ENCODE results near the gene FNDC3B. TPM values are rescaled to one million over a fixed set of nuclear protein-coding genes. Genes with fewer than 3 reads are reported as not detected.

Gene FNDC3B
- total and polyA plus RNA-seq, 2 donors (not counting 1 experiment from before 2014, with no cell fraction given): 1.2 to 9.2 TPM

DNA sequence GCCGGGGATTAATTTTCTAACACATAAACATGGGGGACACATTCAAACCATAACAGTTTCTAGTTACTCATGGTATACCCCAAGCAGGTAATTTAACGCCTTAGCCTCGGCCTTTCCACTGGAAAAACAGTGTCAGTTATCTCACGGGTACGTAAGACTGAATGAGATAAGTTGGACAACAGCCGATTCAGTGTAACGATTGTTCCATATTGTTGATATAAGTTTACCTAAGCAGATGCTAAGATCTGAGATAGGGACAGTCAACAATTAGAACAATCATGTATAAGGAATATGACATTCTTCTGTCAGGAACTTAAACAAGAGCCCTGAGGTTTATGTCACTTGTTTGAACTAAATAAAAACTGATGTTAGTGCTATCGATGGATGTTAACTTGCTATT is 278.1 kb downstream of the FNDC3B start:
- H3K9me3 ChIP-seq (ENCODE audit: control extremely low read depth in 1 of 3, control insufficient read depth in 2 of 3, insufficient read depth in 1 of 3, low read length in 2 of 3): no peaks in the 10 kb centered on the region
- no peak overlapping the region for H3K4me3 Mint-ChIP-seq
- no peak overlapping the region for H3K27ac ChIP-seq (ENCODE audit: low read length in 2 of 2)
- H3K27me3 ChIP-seq (replicated peaks in 1 of 4; ENCODE audit: control extremely low read depth in 1 of 4, control insufficient read depth in 3 of 4, insufficient read depth in 4 of 4, low read length in 3 of 4): no peaks in the 10 kb centered on the region
- no peak overlapping the region for H2AFZ ChIP-seq (ENCODE audit: insufficient read depth, low read depth, low read length, poor library complexity, severe bottlenecking)
- no peak for DNase-seq
- H3K27ac Mint-ChIP-seq: no peak overlapping the region
- WGBS (ENCODE audit: insufficient coverage): 100% methylated on average over 1 of the region's 8 CpGs
- TF ChIP-seq EZH2 (IDR thresholded peaks at IDR 0.05; ENCODE audit: borderline replicate concordance, insufficient read depth, low read depth, low read length, poor library complexity, severe bottlenecking): no peak
- TF ChIP-seq, protein P1, sequence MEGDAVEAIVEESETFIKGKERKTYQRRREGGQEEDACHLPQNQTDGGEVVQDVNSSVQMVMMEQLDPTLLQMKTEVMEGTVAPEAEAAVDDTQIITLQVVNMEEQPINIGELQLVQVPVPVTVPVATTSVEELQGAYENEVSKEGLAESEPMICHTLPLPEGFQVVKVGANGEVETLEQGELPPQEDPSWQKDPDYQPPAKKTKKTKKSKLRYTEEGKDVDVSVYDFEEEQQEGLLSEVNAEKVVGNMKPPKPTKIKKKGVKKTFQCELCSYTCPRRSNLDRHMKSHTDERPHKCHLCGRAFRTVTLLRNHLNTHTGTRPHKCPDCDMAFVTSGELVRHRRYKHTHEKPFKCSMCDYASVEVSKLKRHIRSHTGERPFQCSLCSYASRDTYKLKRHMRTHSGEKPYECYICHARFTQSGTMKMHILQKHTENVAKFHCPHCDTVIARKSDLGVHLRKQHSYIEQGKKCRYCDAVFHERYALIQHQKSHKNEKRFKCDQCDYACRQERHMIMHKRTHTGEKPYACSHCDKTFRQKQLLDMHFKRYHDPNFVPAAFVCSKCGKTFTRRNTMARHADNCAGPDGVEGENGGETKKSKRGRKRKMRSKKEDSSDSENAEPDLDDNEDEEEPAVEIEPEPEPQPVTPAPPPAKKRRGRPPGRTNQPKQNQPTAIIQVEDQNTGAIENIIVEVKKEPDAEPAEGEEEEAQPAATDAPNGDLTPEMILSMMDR (IDR thresholded peaks at IDR 0.05): no peak
- ChIA-PET CTCF (interaction anchor here (0.7 to 2.3 kb wide), 2 partner anchors 12 to 15 kb away, joined by 3 to 11 read pairs; no protein-coding TSS in a partner anchor), POLR2A (no interaction called here)
- H3K9ac ChIP-seq (ENCODE audit: low read length): no peak overlapping the region
- no peaks in the 10 kb centered on the region for H3K27me3 Mint-ChIP-seq
- intact Hi-C loops (cut with micrococcal nuclease): no loop called here
- H3K4me3 ChIP-seq (ENCODE audit: control extremely low read depth in 1 of 5, extremely low read depth in 1 of 5, insufficient read depth in 1 of 5, low read depth in 2 of 5, low read length in 4 of 5): no peak overlapping the region
- H3K4me2 ChIP-seq (replicated peaks; ENCODE audit: low read depth, low read length, poor library complexity, severe bottlenecking): no peak overlapping the region
- no peaks in the 10 kb centered on the region for H4K20me1 ChIP-seq (ENCODE audit: control insufficient read depth, insufficient read depth, low read length, poor library complexity, severe bottlenecking)
- no peaks in the 10 kb centered on the region for H3K4me1 ChIP-seq (ENCODE audit: control insufficient read depth in 2 of 2, insufficient read depth in 2 of 2, low read length in 2 of 2)
- H3K4me1 Mint-ChIP-seq: no peaks in the 10 kb centered on the region
- H3K9me3 Mint-ChIP-seq (ENCODE audit: insufficient read depth): no peaks in the 10 kb centered on the region
- no peaks in the 10 kb centered on the region for H3K79me2 ChIP-seq (ENCODE audit: control insufficient read depth, insufficient read depth, low read length)
- no peak for ATAC-seq (ENCODE audit: low read depth)
- no peaks in the 10 kb centered on the region for H3K36me3 ChIP-seq (replicated peaks in 1 of 2; ENCODE audit: control extremely low read depth in 1 of 2, control insufficient read depth in 1 of 2, extremely low read depth in 1 of 2, insufficient read depth in 2 of 2, low read length in 1 of 2)

DNA sequence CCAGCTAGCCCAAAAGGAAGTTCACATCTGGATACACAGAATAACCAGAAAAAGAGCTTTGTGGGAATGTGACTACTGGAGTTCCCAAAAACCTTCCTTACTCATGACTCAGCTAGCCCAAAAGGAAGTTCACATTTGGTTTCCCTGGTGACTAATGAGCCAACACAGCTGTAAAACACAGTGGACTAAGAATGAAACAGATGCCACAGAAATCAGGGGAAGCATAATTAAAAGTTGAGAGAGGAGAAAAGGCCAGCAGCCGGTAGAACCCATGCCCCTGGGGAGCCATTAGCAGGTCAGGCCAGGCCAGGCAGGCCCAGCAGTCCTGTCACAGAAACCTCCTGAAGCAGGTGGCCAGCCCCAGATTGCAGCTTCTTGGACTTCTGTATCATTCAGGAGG is 278.6 kb downstream of the FNDC3B start:
- ATAC-seq (ENCODE audit: low read depth) (no peak), DNase-seq (no peak)
- Mint-ChIP-seq H3K27me3 (no peaks in the 10 kb centered on the region), H3K9me3 (ENCODE audit: insufficient read depth) (no peaks in the 10 kb centered on the region), H3K4me3 (no peak overlapping the region), H3K4me1 (no peaks in the 10 kb centered on the region), H3K27ac (no peak overlapping the region)
- no peaks in the 10 kb centered on the region for H3K79me2 ChIP-seq (ENCODE audit: control insufficient read depth, insufficient read depth, low read length)
- no peak overlapping the region for H3K4me2 ChIP-seq (replicated peaks; ENCODE audit: low read depth, low read length, poor library complexity, severe bottlenecking)
- H3K27ac ChIP-seq (ENCODE audit: low read length in 2 of 2): no peak overlapping the region
- no peaks in the 10 kb centered on the region for H4K20me1 ChIP-seq (ENCODE audit: control insufficient read depth, insufficient read depth, low read length, poor library complexity, severe bottlenecking)
- intact Hi-C loops (cut with micrococcal nuclease): no loop called here
- POLR2A ChIA-PET: no interaction called here
- WGBS (ENCODE audit: insufficient coverage): 0% methylated on average over 1 of the region's 1 CpG
- no peak overlapping the region for H3K4me3 ChIP-seq (ENCODE audit: control extremely low read depth in 1 of 5, extremely low read depth in 1 of 5, insufficient read depth in 1 of 5, low read depth in 2 of 5, low read length in 4 of 5)
- no peak for TF ChIP-seq EZH2 (IDR thresholded peaks at IDR 0.05; ENCODE audit: borderline replicate concordance, insufficient read depth, low read depth, low read length, poor library complexity, severe bottlenecking)
- TF ChIP-seq, protein P1 (IDR thresholded peaks at IDR 0.05): no peak
- H3K9ac ChIP-seq (ENCODE audit: low read length): no peak overlapping the region
- CTCF ChIA-PET: interaction anchor here (0.7 to 2.3 kb wide), 2 partner anchors 12 to 15 kb away, joined by 3 to 11 read pairs; no protein-coding TSS in a partner anchor
- no peaks in the 10 kb centered on the region for H3K27me3 ChIP-seq (replicated peaks in 1 of 4; ENCODE audit: control extremely low read depth in 1 of 4, control insufficient read depth in 3 of 4, insufficient read depth in 4 of 4, low read length in 3 of 4)
- no peaks in the 10 kb centered on the region for H3K9me3 ChIP-seq (ENCODE audit: control extremely low read depth in 1 of 3, control insufficient read depth in 2 of 3, insufficient read depth in 1 of 3, low read length in 2 of 3)
- H3K4me1 ChIP-seq (ENCODE audit: control insufficient read depth in 2 of 2, insufficient read depth in 2 of 2, low read length in 2 of 2): no peaks in the 10 kb centered on the region
- H2AFZ ChIP-seq (ENCODE audit: insufficient read depth, low read depth, low read length, poor library complexity, severe bottlenecking): no peak overlapping the region
- no peaks in the 10 kb centered on the region for H3K36me3 ChIP-seq (replicated peaks in 1 of 2; ENCODE audit: control extremely low read depth in 1 of 2, control insufficient read depth in 1 of 2, extremely low read depth in 1 of 2, insufficient read depth in 2 of 2, low read length in 1 of 2)

Data from B cell (primary cell).